WI38 (cell line): Measurements from ENCODE around the gene IFIT3.

Source experiments
- H3K4me3 ChIP-seq: 2 replicates; pipeline ENCODE4 v1.5.1; 2011; ENCODE audit warnings: low read depth, mild to moderate bottlenecking, control low read depth, low read length
- CTCF ChIP-seq: IDR thresholded peaks from 2 replicates; pipeline ENCODE4 v1.5.1; 2012; ENCODE audit warnings: low read depth, mild to moderate bottlenecking, control low read depth, low read length

IFIT3 gene

GRCh38 chr10:89297791-89298190 is 30.0 kb upstream of the IFIT3 start:
- TF ChIP-seq CTCF = no peak
- H3K4me3 ChIP-seq = no peak overlapping the region

- H3K4me3 ChIP-seq = no peak overlapping the region
- TF ChIP-seq CTCF = no peak
Observed at GRCh38 chr10:89299031-89299430, 28.8 kb upstream of the IFIT3 start.

GRCh38 chr10:89301232-89301631 is 26.6 kb upstream of the IFIT3 start:
- TF ChIP-seq CTCF = no peak
- H3K4me3 ChIP-seq = peak overlapping the region; percentile 60

GRCh38 chr10:89301721-89302445 is 25.9 kb upstream of the IFIT3 start, which contains the start of gene IFIT2:
IFIT2 (plus strand) TSS chr10:89302046; CDS start chr10:89302124, 78 bp downstream.
- no peak for TF ChIP-seq CTCF
- H3K4me3 ChIP-seq = peak within 1 kb of the TSS; percentile 60

- no peak for TF ChIP-seq CTCF
- H3K4me3 ChIP-seq = peak overlapping the region; percentile 60
Observed at GRCh38 chr10:89302625-89303024, 25.2 kb upstream of the IFIT3 start.

GRCh38 chr10:89303161-89303560 is 24.6 kb upstream of the IFIT3 start:
- H3K4me3 ChIP-seq = no peak overlapping the region
- TF ChIP-seq CTCF = no peak

- no peak overlapping the region for H3K4me3 ChIP-seq
- no peak for TF ChIP-seq CTCF
Observed at GRCh38 chr10:89304026-89304425, 23.8 kb upstream of the IFIT3 start.
